Measurements from ENCODE around the gene NHSL1.
A peak's percentile ranks its signal among the peaks of the same experiment; 100 is the strongest.

Gene NHSL1

DNA sequence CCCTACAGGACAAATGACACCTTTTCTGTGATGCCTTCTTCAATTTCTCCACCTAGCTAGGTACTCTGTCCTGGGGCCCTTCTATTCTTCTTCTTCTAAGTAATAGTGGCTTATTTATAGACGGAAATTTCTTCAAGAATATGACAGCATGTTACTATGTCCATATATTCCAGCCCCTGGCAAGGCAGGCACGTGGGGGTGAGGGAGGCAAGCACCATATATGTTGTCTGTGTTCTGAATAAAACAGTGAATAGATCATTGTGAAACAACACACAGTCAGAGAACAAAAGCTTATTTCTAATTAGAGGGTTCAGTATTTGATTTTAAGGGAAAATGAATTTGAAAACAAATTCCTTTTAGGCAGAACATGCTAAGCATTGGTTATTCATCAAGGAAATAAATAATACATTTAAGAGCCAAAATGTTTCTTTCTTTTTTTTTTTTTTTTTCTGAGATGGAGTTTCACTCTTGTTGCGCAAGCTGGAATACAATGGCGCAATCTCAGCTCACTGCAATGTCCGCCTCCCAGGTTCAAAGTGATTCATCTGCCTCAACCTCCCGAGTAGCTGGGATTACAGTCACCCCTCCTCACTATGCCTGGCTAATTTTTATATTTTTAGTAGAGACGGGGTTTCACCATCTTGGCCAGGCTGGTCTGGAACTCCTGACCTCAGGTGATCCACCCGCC, 89.1 kb downstream of the NHSL1 start:
- Histone ChIP-seq H3K9ac (ENCODE audit: low read depth in 1 of 2, low read length in 2 of 2) (no peak overlapping the region), H3K27ac (ENCODE audit: low read depth, low read length) (no peak overlapping the region), H3K36me3 (ENCODE audit: control insufficient read depth in 1 of 2, insufficient read depth in 2 of 2, low read length in 2 of 2) (peaks cover 47 to 74% of the 10 kb centered on the region in 2 donors), H3K9me3 (ENCODE audit: control insufficient read depth in 1 of 2, low read length in 2 of 2) (no peaks in the 10 kb centered on the region), H3K4me3 (ENCODE audit: low read depth in 1 of 2, low read length in 2 of 2) (no peak overlapping the region), H3K27me3 (ENCODE audit: control insufficient read depth in 1 of 2, insufficient read depth in 2 of 2, low read length in 2 of 2) (no peaks in the 10 kb centered on the region), H3K4me1 (ENCODE audit: control insufficient read depth in 1 of 2, insufficient read depth in 2 of 2, low read length in 2 of 2) (peaks cover 4 to 6% of the 10 kb centered on the region in 2 donors)

- no peak overlapping the region for H3K4me3 ChIP-seq (ENCODE audit: low read depth in 1 of 2, low read length in 2 of 2)
- H3K9me3 ChIP-seq (ENCODE audit: control insufficient read depth in 1 of 2, low read length in 2 of 2): no peaks in the 10 kb centered on the region
- H3K9ac ChIP-seq (ENCODE audit: low read depth in 1 of 2, low read length in 2 of 2): no peak overlapping the region
- no peaks in the 10 kb centered on the region for H3K27me3 ChIP-seq (ENCODE audit: control insufficient read depth in 1 of 2, insufficient read depth in 2 of 2, low read length in 2 of 2)
- peaks cover 4 to 18% of the 10 kb centered on the region in 2 donors for H3K4me1 ChIP-seq (ENCODE audit: control insufficient read depth in 1 of 2, insufficient read depth in 2 of 2, low read length in 2 of 2)
- peaks cover 37 to 43% of the 10 kb centered on the region in 2 donors for H3K36me3 ChIP-seq (ENCODE audit: control insufficient read depth in 1 of 2, insufficient read depth in 2 of 2, low read length in 2 of 2)
- no peak overlapping the region for H3K27ac ChIP-seq (ENCODE audit: low read depth, low read length)
Measured at GRCh38 chr6:138406443-138406842, 92.9 kb downstream of the NHSL1 start.

GRCh38 chr6:138405816-138406413, 93.4 kb downstream of the NHSL1 start:
- no peaks in the 10 kb centered on the region for H3K9me3 ChIP-seq (ENCODE audit: control insufficient read depth in 1 of 2, low read length in 2 of 2)
- peak overlapping the region; percentile 0 to 9 for H3K4me3 ChIP-seq (ENCODE audit: low read depth in 1 of 2, low read length in 2 of 2)
- H3K9ac ChIP-seq (ENCODE audit: low read depth in 1 of 2, low read length in 2 of 2): no peak overlapping the region
- no peaks in the 10 kb centered on the region for H3K27me3 ChIP-seq (ENCODE audit: control insufficient read depth in 1 of 2, insufficient read depth in 2 of 2, low read length in 2 of 2)
- no peak overlapping the region for H3K27ac ChIP-seq (ENCODE audit: low read depth, low read length)
- peaks cover 4 to 18% of the 10 kb centered on the region in 2 donors for H3K4me1 ChIP-seq (ENCODE audit: control insufficient read depth in 1 of 2, insufficient read depth in 2 of 2, low read length in 2 of 2)
- H3K36me3 ChIP-seq (ENCODE audit: control insufficient read depth in 1 of 2, insufficient read depth in 2 of 2, low read length in 2 of 2): peaks cover 32 to 37% of the 10 kb centered on the region in 2 donors

DNA sequence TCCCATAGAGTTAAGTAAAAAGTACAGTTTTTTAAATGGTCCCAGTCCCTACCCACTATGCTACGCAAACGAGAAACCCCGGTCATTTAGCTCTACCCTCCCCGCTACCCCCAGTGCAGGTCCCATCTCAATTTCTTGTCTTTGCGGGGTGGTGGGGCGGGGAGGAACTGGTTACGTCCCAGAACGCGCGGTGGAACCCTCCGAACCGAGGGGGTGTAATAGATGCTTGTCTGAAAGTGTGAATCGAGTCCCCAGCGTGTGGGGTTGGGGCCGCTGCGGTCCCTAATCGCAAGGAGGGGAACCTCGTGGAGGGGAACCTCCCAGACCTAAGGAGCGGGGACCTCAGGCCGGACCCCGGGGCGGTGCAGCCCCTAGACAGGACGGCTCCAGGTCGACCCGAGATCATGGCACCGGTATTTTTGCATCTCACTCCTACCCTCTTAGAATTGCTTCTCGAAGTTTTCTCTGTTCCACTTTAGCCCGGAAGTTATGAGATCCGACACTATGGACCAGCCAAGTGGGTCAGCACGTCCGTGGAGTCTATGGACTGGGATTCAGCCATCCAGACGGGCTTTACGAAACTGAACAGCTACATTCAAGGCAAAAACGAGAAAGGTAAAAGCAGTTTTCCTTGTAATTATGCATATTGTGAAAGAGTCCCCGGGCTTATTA, 94.5 kb downstream of the NHSL1 start:
- peaks cover 25 to 34% of the 10 kb centered on the region in 2 donors for H3K36me3 ChIP-seq (ENCODE audit: control insufficient read depth in 1 of 2, insufficient read depth in 2 of 2, low read length in 2 of 2)
- H3K27me3 ChIP-seq (ENCODE audit: control insufficient read depth in 1 of 2, insufficient read depth in 2 of 2, low read length in 2 of 2): no peaks in the 10 kb centered on the region
- H3K9me3 ChIP-seq (ENCODE audit: control insufficient read depth in 1 of 2, low read length in 2 of 2): no peaks in the 10 kb centered on the region
- peak overlapping the region; percentile 91 to 94 for H3K9ac ChIP-seq (ENCODE audit: low read depth in 1 of 2, low read length in 2 of 2)
- peak overlapping the region; percentile 92 to 97 for H3K4me3 ChIP-seq (ENCODE audit: low read depth in 1 of 2, low read length in 2 of 2)
- H3K27ac ChIP-seq (ENCODE audit: low read depth, low read length): peak overlapping the region; percentile 73
- H3K4me1 ChIP-seq (ENCODE audit: control insufficient read depth in 1 of 2, insufficient read depth in 2 of 2, low read length in 2 of 2): peaks cover 4 to 18% of the 10 kb centered on the region in 2 donors

DNA sequence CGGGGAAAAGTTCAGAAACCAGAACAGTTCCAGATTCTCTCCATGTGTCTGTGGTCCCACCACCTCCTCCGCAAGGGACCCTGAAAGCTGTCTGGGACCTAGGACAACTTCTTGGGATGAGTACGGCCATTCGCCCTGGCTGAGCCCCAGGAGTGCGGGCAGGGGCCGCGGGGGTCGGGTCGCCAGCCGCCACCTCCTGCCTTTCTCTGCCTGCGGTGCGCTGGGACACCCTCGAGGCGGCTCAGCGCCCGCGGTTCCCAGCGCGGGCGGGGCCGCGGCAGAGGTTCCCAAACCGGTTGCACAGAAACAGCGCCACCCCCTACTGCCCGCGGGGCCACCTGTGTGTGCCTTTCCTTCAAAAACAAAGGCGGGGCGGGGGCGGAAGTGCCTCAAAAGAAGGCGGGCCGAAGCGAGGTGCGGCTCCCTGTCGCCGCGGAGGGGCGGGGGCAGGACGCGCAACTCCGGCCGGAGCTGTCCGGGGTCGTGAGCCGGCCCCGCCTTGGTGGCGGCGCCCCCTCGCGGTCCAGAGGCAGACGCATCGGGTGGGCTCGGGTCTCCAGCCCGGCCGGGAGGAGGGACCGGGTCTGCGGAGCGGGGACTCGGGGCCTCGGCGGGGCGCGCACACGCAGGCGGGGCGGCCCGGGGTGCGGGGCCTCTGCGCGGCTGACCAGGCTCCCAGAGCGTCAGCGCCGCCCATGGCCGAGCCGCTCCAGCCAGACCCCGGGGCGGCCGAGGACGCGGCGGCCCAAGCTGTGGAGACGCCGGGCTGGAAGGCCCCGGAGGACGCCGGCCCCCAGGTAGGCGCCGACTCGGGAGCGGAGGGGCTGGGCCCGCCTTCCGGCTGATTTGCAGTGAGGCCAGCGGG, 95.3 kb downstream of the NHSL1 start, which contains the start of gene HEBP2:
Gene HEBP2 (plus strand): TSS at position 423 of the 865 bp plus-strand sequence. CDS start 273 bp downstream, at position 696.
- Histone ChIP-seq H3K4me1 (ENCODE audit: control insufficient read depth in 1 of 2, insufficient read depth in 2 of 2, low read length in 2 of 2) (peaks cover 4 to 18% of the 10 kb centered on the region in 2 donors), H3K36me3 (ENCODE audit: control insufficient read depth in 1 of 2, insufficient read depth in 2 of 2, low read length in 2 of 2) (peaks cover 19 to 26% of the 10 kb centered on the region in 2 donors), H3K9ac (ENCODE audit: low read depth in 1 of 2, low read length in 2 of 2) (peak within 1 kb of the TSS; percentile 91 to 94), H3K27ac (ENCODE audit: low read depth, low read length) (peak within 1 kb of the TSS; percentile 73), H3K27me3 (ENCODE audit: control insufficient read depth in 1 of 2, insufficient read depth in 2 of 2, low read length in 2 of 2) (no peaks in the 10 kb centered on the region), H3K4me3 (ENCODE audit: low read depth in 1 of 2, low read length in 2 of 2) (peak within 1 kb of the TSS; percentile 92 to 97), H3K9me3 (ENCODE audit: control insufficient read depth in 1 of 2, low read length in 2 of 2) (no peaks in the 10 kb centered on the region)

DNA sequence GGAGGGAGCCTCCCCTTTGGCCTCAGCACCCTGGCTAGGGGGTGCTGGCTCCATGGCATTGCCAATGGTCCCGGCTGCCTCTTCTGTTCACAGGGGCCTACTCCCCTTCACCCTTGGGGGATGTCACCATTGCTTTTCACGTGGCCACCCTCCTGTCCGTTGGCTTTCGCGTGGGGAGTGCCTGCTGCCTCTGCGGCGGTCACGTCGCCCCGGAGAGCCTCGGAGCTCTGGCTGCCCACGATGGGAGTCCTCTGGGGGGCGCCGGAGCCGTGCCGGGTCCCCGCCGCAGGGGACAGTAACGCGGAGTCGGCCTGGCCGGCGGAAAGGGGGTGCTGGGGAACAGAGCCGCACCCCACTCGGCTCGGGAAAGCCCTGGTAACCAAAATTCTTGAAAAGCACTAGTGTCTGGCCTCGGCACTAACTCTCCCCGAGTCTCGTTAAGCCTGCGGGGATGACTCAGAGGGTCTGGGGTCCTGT, 95.9 kb downstream of the NHSL1 start:
- peaks cover 4 to 18% of the 10 kb centered on the region in 2 donors for H3K4me1 ChIP-seq (ENCODE audit: control insufficient read depth in 1 of 2, insufficient read depth in 2 of 2, low read length in 2 of 2)
- no peaks in the 10 kb centered on the region for H3K27me3 ChIP-seq (ENCODE audit: control insufficient read depth in 1 of 2, insufficient read depth in 2 of 2, low read length in 2 of 2)
- peak overlapping the region; percentile 73 for H3K27ac ChIP-seq (ENCODE audit: low read depth, low read length)
- H3K9ac ChIP-seq (ENCODE audit: low read depth in 1 of 2, low read length in 2 of 2): peak overlapping the region; percentile 91 to 94
- peak overlapping the region; percentile 92 to 97 for H3K4me3 ChIP-seq (ENCODE audit: low read depth in 1 of 2, low read length in 2 of 2)
- no peaks in the 10 kb centered on the region for H3K9me3 ChIP-seq (ENCODE audit: control insufficient read depth in 1 of 2, low read length in 2 of 2)
- peaks cover 15 to 19% of the 10 kb centered on the region in 2 donors for H3K36me3 ChIP-seq (ENCODE audit: control insufficient read depth in 1 of 2, insufficient read depth in 2 of 2, low read length in 2 of 2)

GRCh38 chr6:138402838-138403187, 96.5 kb downstream of the NHSL1 start:
- Histone ChIP-seq H3K4me3 (ENCODE audit: low read depth in 1 of 2, low read length in 2 of 2) (peak overlapping the region in 1 of 2 donors; percentile 97), H3K27me3 (ENCODE audit: control insufficient read depth in 1 of 2, insufficient read depth in 2 of 2, low read length in 2 of 2) (no peaks in the 10 kb centered on the region), H3K27ac (ENCODE audit: low read depth, low read length) (no peak overlapping the region), H3K36me3 (ENCODE audit: control insufficient read depth in 1 of 2, insufficient read depth in 2 of 2, low read length in 2 of 2) (peaks cover 9 to 14% of the 10 kb centered on the region in 2 donors), H3K4me1 (ENCODE audit: control insufficient read depth in 1 of 2, insufficient read depth in 2 of 2, low read length in 2 of 2) (peaks cover 4 to 18% of the 10 kb centered on the region in 2 donors), H3K9ac (ENCODE audit: low read depth in 1 of 2, low read length in 2 of 2) (peak overlapping the region in 1 of 2 donors; percentile 91), H3K9me3 (ENCODE audit: control insufficient read depth in 1 of 2, low read length in 2 of 2) (no peaks in the 10 kb centered on the region)

DNA sequence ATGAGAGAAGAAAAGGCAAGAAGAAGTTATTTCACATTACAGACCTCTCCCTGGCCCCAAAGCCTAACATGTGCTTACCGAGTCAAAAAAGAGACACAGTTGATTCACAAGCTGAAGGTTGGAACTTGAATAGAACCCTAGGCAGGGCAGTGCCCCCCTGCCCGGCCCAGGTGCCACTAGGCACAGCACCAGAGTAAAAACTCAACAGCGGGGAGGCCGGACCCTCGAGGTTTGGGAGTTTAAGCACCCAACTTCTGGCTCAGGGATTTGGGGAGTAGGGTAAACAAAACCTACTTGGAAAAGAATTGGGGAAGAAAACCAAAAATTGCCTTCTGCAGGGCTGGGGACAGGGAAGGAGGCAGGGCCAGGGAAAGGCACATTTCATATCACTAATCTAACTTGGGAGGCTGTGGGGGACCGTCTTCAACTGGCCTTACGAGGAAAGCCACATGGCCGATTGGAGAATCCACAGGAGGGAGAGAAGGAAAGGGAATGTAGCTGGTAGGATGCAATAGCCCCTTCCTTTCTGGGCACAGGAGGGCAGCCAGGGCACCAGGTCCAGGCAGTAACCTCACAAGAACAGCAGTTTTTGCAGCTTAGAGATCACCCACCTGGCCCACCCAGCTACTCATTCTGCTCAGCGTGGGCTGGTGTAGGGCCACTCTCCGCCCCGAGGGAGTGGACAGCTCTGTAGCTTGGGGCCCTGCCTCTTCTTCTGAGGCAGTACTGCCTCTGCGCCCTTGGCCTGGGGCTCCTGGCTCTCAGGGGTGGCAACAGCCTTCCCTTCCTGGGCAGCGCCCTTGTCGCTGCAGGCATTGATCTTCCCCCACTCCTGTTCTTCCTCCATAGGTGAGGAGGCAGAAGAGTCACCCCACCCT, 97.1 kb downstream of the NHSL1 start:
- Histone ChIP-seq H3K27ac (ENCODE audit: low read depth, low read length) (no peak overlapping the region), H3K4me3 (ENCODE audit: low read depth in 1 of 2, low read length in 2 of 2) (no peak overlapping the region), H3K4me1 (ENCODE audit: control insufficient read depth in 1 of 2, insufficient read depth in 2 of 2, low read length in 2 of 2) (peaks cover 4 to 18% of the 10 kb centered on the region in 2 donors), H3K9ac (ENCODE audit: low read depth in 1 of 2, low read length in 2 of 2) (no peak overlapping the region), H3K27me3 (ENCODE audit: control insufficient read depth in 1 of 2, insufficient read depth in 2 of 2, low read length in 2 of 2) (no peaks in the 10 kb centered on the region), H3K36me3 (ENCODE audit: control insufficient read depth in 1 of 2, insufficient read depth in 2 of 2, low read length in 2 of 2) (peaks cover 3 to 8% of the 10 kb centered on the region in 2 donors), H3K9me3 (ENCODE audit: control insufficient read depth in 1 of 2, low read length in 2 of 2) (no peaks in the 10 kb centered on the region)

DNA sequence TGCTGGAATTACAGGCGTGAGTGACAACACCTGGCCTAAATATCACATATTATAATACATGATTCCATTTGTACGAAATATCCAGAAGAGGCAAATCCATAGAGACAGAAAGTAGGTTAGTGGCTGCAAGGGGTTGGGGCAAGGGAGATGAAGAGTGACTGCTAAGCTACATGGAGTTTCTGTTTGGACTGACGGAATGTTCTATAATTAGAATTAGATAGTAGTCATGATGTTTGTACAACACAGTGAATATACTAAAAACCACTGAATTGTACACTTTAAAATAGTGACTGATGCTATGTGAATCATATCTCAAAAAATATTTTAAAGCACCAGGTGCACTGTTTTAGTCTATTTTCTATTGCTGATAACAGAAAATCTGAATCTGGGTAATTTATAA, 99.0 kb downstream of the NHSL1 start:
- Histone ChIP-seq H3K4me3 (ENCODE audit: low read depth in 1 of 2, low read length in 2 of 2) (no peak overlapping the region), H3K36me3 (ENCODE audit: control insufficient read depth in 1 of 2, insufficient read depth in 2 of 2, low read length in 2 of 2) (no peaks in the 10 kb centered on the region), H3K4me1 (ENCODE audit: control insufficient read depth in 1 of 2, insufficient read depth in 2 of 2, low read length in 2 of 2) (peaks cover 0 to 13% of the 10 kb centered on the region in 2 donors), H3K9ac (ENCODE audit: low read depth in 1 of 2, low read length in 2 of 2) (no peak overlapping the region), H3K9me3 (ENCODE audit: control insufficient read depth in 1 of 2, low read length in 2 of 2) (no peaks in the 10 kb centered on the region), H3K27me3 (ENCODE audit: control insufficient read depth in 1 of 2, insufficient read depth in 2 of 2, low read length in 2 of 2) (no peaks in the 10 kb centered on the region), H3K27ac (ENCODE audit: low read depth, low read length) (no peak overlapping the region)

Data from duodenal mucosa (tissue), 2 donors.